GM04503 (cell line): ENCODE results near the gene NCOA7.
"Not testable (repeated sequence)": the region's sequence is repeated elsewhere in the genome, so short reads cannot be mapped to it uniquely, and the experiment has no call there.

Experiments used
- DNase-seq: peaks from one replicate; pipeline ENCODE4 v3.0.0-alpha.2; 2012; ENCODE audit warnings: low read depth

NCOA7 gene

GRCh38 chr6:125841356-125842090, 50.8 kb downstream of the NCOA7 start:
- DNase-seq, result no peak

DNA sequence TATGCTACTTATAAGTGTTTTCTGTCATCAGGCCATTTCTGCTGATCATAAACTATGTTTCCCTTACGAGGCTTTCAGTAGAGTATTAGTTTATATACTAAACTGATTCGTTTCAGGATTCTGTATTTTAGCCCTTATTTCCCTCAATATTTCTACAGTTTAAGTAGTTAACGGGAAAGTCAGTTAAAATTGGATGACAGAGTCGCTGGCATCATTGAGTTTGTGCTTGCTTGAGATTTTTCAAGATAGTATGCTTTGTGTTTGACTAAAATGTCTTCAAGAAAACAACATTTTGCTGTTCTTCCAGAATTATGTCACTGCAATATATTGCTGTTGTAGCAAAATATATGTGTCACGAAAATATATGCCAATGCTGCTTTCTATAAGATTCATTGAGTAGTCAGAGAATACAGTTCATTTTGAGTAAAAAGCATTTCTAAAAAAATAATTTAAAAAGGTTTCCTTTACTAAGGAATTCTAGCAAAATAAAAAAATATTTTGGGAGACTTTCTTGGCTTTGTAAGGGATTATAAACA, 51.4 kb downstream of the NCOA7 start:
- no peak for DNase-seq

DNA sequence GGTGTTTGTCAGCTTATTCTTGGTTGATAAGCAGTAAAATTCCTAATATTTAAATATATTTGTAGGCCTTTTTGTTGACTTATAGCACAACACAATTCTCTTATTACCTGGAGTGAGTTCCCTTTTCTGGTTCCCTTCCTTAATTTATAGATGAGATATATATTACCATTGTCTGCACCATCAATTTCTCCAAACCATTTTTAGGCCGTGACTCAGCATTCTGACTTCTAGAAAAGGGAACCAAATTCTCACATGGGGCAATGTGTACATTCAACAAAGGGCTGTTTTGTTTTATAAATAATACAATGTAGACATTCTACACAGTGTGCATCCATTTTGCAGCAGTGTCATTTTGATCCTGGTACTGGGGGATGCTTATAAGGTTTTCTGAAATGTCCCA, 52.8 kb downstream of the NCOA7 start:
- DNase-seq, result no peak

DNA sequence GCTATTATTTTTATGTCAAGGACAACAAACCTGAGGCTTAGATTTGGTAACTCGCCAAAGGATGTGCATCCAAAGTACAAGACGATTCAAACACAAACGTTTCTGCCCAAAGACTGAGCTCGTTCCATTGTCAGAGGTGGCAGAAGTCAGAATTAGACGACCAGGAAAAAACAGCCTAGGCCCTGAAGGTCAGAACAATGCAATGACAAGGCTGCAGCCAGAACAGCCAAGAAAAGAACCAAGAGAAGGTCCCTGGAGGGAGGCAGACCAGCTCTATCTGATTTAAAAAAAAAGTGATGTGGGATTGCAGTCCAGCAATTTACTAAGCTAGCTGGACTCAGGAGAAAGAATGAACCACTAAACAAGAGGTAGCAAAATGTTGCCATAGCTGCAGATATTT, 54.2 kb downstream of the NCOA7 start:
- DNase-seq, result no peak

GRCh38 chr6:125846292-125847024, 55.7 kb downstream of the NCOA7 start:
- DNase-seq, result no peak

DNA sequence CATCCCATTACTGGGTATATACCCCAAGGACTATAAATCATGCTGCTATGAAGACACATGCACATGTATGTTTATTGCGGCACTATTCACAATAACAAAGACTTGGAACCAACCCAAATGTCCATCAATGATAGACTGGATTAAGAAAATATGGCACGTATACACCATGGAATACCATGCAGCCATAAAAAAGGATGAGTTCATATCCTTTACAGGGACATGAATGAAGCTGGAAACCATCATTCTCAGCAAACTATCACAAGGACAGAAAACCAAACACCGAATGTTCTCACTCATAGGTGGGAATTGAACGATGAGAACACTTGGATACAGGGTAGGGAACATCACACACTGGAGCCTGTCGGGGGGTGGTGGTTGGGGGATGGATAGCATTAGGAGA, 57.5 kb downstream of the NCOA7 start:
- not testable (repeated sequence) for DNase-seq

- no peak for DNase-seq
Observed at GRCh38 chr6:125850361-125850760, 59.6 kb downstream of the NCOA7 start.

- DNase-seq, result no peak
Observed at GRCh38 chr6:125852587-125852986, 61.8 kb downstream of the NCOA7 start.

DNA sequence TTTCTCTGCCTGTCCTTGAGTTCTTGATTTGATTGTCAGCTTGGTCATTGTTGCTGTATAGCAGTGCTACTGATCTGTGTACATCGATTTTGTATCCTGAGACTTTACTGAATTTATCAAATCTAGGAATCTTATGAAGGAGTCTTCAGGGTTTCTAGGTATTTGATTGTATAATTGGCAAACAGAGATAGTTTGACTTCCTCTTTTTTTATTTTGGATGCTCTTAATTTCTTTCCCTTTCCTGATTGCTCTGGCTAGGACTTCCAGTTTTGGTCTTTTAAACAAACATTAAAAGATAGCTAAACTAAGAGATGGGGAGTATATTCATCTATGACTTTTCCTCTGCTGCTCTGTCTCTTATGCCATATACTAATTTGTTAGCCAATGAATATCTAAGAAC, 62.4 kb downstream of the NCOA7 start:
- DNase-seq, result no peak

DNA sequence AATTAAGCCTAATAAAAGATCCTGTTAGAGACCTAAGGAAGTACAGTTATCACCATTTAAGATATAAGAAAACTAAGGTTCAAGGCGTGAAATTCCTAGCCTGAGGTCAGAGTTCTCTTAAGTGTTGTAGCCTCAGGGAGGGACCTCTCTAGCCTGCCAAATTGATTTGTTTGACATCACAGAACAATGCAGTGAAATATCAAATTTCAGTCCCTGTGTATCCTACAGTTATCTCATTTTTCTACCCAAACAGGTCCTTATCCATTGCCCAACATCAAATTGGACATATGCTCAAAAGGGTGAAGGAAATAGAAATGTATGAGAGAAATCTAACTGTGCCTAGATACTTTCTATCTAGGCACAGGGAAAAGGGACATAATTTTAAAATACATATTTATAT, 63.0 kb downstream of the NCOA7 start:
- DNase-seq, result no peak

GRCh38 chr6:125854355-125854754, 63.6 kb downstream of the NCOA7 start:
- DNase-seq, result no peak

- no peak for DNase-seq
Observed at GRCh38 chr6:125855783-125856182, 65.0 kb downstream of the NCOA7 start.

GRCh38 chr6:125857846-125858245, 67.1 kb downstream of the NCOA7 start:
- no peak for DNase-seq

DNA sequence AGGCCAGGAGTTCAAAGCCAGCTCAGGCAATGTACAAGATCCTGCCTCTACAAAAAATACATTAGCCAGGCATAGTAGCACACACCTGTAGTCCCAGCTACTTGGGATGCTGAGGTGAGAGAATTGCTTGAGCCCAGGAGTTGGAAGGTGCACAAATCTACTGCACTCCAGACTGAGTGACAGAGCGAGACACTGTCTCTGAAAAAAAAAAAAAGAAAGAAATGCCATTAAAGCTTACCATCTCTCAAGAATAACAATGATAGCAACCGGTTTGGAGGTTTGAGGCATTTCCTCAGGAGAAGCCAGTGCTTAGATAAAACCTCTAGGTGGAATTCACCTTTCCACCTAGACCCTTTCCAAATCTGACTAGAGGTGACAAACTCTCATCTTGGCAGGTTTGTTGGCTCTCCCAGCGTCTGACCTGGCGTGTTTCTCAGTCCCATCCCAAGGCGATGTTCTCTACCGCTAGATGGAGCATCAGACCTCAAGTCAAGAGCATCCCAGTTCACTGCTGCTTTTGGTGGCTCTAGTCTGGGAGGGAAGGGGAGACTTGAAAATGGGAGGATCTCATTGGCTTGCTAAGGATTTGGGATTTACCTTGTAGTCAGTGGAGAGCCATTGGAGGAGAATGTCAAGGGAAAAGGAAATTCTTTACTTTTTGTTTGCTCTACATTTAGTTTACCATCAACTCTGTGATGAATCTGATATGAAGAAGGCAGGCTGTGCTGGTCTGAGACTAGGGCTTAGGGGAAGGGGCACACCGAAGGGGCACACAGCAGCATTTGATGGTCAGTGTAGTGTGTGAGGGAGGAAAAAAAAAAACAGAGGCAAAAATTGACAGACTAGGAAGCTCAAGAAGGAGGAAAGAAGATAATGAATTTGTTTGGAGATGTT, 67.9 kb downstream of the NCOA7 start:
- peak; percentile 18 for DNase-seq

- DNase-seq, result peak; percentile 11
Observed at GRCh38 chr6:125859727-125860126, 69.0 kb downstream of the NCOA7 start.

GRCh38 chr6:125863023-125863422, 72.3 kb downstream of the NCOA7 start:
- DNase-seq, result no peak

GRCh38 chr6:125865015-125865414, 74.3 kb downstream of the NCOA7 start:
- no peak for DNase-seq

- no peak for DNase-seq
Observed at GRCh38 chr6:125866433-125866832, 75.7 kb downstream of the NCOA7 start.

- DNase-seq, result peak; percentile 76
Observed at GRCh38 chr6:125867483-125867942, 76.8 kb downstream of the NCOA7 start.

GRCh38 chr6:125868252-125868651, 77.5 kb downstream of the NCOA7 start:
- peak; percentile 21 for DNase-seq

DNA sequence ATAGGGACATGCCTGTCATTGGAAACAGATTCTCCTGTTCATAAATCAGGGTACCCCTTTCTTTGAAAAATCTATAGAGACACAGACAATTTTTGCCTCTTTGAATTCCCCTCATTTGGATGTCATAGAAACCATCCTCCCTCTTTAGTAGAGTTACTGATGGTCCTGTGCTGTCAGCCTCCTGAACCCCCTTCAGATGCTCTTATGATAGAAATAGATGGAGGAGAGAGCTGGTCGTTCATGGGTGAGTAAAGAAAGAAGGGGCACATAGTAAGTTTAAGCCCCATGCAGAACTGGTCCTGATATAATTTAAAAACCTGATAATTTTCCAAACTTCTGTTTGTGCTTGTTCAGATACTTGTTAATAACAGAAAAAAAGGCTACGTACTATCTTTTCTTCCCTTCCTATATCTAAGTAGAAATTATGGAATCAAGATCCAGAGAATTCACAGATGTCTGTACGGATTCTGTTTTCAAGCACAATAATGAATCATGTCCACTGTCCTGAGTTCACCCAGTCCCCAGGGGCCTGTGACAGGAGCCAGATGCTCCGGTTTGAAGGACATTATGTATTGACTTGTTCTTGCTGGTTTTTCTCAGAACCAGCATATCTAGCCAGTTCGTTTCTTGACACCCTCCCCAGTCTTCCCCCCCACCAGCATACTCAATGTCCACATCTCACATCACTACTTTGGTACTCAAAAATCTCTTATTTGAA, 78.1 kb downstream of the NCOA7 start:
- no peak for DNase-seq

DNA sequence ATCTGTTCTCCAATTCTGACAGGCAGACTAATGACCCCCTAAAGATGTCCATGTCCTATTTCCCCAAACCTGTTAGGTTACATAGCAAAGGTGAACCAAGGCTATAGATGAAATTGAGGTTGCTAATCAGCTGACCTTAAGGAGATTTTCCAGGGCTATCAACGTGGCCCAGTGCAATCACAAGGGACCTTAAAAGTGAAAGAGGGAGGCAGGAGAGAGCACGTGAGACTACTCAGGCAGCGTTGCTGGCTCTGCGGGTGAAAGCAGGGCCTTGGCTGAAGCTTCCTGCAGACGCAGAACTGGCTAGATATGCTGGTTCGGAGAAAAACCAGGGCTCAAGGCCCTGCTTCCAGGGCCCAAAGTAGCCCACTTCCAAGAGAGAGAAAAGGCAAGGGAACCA, 78.7 kb downstream of the NCOA7 start:
- no peak for DNase-seq
